Lung (tissue), 12 donors: Measurements from ENCODE around the gene LPGAT1. TPM values are rescaled to one million over a fixed set of nuclear protein-coding genes. Genes with fewer than 3 reads are reported as not detected.

Source experiments
- ATAC-seq: fragments of 200-7000 bp; cut with Tn5 transposase; one replicate; pipeline ENCODE4 v1.9.1; 2020; ENCODE audit warnings: moderate number of reproducible peaks; ENCODE audit not compliant: insufficient read depth, low FRiP score
- DNase-seq, 3 donors: peaks; one replicate each; pipeline ENCODE4 v3.0.0-alpha.2; 2013 to 2017
- H3K27ac ChIP-seq, 2 donors: one replicate each; pipeline ENCODE4 v1.5.1; 2013; ENCODE audit warnings: mild to moderate bottlenecking in 2 of 2, moderate library complexity in 2 of 2, control low read depth in 1 of 2, inconsistent platforms in 1 of 2, low read depth in 1 of 2, low read length in 1 of 2
- H3K27me3 ChIP-seq, 3 donors: one replicate each; pipeline ENCODE4 v1.5.1; 2013; ENCODE audit warnings: low read length in 2 of 3; ENCODE audit not compliant: control insufficient read depth in 3 of 3, insufficient read depth in 3 of 3
- H3K36me3 ChIP-seq, 4 donors: one replicate each; pipeline ENCODE4 v1.5.1; 2013; ENCODE audit warnings: low read length in 4 of 4, mild to moderate bottlenecking in 1 of 4, moderate library complexity in 1 of 4; ENCODE audit not compliant: control insufficient read depth in 4 of 4, insufficient read depth in 4 of 4
- H3K4me1 ChIP-seq, 5 donors: one replicate each; pipeline ENCODE4 v1.5.1; 2013; ENCODE audit warnings: low read length in 5 of 5, mild to moderate bottlenecking in 2 of 5, moderate library complexity in 1 of 5; ENCODE audit not compliant: control insufficient read depth in 5 of 5, insufficient read depth in 5 of 5
- H3K4me3 ChIP-seq: one replicate; pipeline ENCODE4 v1.5.1; 2013; ENCODE audit warnings: mild to moderate bottlenecking, control low read depth, moderate library complexity
- H3K9ac ChIP-seq, 2 donors: one replicate each; pipeline ENCODE4 v1.5.1; 2013; ENCODE audit warnings: low read length in 2 of 2, control low read depth in 1 of 2; ENCODE audit not compliant: insufficient read depth in 1 of 2
- H3K9me3 ChIP-seq, 4 donors: one replicate each; pipeline ENCODE4 v1.5.1; 2013; ENCODE audit warnings: low read length in 3 of 4, mild to moderate bottlenecking in 1 of 4, moderate library complexity in 1 of 4; ENCODE audit not compliant: control insufficient read depth in 4 of 4, insufficient read depth in 3 of 4
- WGBS, 2 donors: extraction: QIAGEN DNeasy Blood & Tissue Kit; methylation state at CpG; one replicate each; pipeline ENCODE4 v1.1.7; 2013; 5-methylcytosine and 5-hydroxymethylcytosine counted together
- polyA plus RNA-seq, 2 donors: library from polyadenylated mRNA; stranded (reverse); fragments of 200-250 nt; gene quantifications; one replicate each; pipeline ENCODE4 v1.2.1, GENCODE V29; 2013
- total RNA-seq, 2 donors: library from RNA; depleted of rRNA in 1 of 2; stranded (reverse); fragments of >200 nt in 1 of 2; gene quantifications; one replicate each; pipeline ENCODE4 v1.2.1, GENCODE V29; 2014 to 2021
- TF ChIP-seq, protein P1 (sequence below): IDR thresholded peaks from 2 replicates; pipeline ENCODE4 v1.5.1; 2012; ENCODE audit warnings: mild to moderate bottlenecking; ENCODE audit errors: control extremely low read depth, extremely low read depth
- donor health status: control.
- donor health status: control.
- donor health status: Bipolar disorder and iron deficiency.
- donor health status: healthy.
- donor health status: DM: yes; HTN: yes; CAD: no.

Gene LPGAT1
- total and polyA plus RNA-seq, 4 donors: 4.9 to 41.9 (median 25.5) TPM

DNA sequence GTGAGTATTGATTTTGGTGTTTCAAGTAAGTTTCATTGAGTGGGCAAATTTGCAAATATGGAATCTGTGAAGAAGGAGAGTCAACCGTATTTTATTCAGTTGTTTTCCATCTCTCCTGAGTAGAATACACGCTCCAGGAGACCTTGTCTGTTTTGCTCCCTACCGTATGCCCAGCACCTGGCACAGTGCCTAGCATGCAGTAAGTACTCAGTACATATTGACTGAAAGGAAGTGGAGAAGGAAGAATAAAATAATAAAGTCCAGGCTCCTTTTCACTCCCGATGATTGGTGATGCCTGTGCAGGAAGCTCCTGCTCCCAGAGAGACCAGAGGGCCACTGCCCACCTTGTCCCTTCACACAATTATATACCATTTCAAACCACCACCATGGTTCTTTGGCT, 95.8 kb downstream of the LPGAT1 start:
- 40 to 62% methylated on average over 4 of the region's 4 CpGs for WGBS, 2 donors

DNA sequence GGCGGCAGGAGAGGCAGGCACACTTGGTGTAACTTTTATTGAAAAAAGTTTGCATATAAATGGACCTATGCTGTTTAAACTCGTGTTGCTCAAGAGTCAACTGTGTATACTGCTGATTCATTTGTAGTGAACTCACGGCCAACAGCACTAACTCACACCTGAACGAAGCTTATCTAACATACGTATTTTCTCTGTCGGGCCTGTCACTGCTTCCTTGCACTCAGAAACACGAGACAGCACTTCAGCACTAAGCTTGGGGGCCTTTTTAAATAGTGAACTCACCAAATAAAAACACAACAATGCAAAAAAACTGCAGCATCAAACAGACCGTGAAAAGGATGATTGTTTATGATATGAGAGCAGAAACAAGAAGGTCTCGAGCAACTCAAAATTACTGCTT, 96.2 kb downstream of the LPGAT1 start:
- ATAC-seq (no peak), DNase-seq (no peak)
- H3K4me3 ChIP-seq: no peak overlapping the region
- no peaks in the 10 kb centered on the region for H3K27me3 ChIP-seq
- H3K36me3 ChIP-seq: no peaks in the 10 kb centered on the region
- TF ChIP-seq, protein P1, sequence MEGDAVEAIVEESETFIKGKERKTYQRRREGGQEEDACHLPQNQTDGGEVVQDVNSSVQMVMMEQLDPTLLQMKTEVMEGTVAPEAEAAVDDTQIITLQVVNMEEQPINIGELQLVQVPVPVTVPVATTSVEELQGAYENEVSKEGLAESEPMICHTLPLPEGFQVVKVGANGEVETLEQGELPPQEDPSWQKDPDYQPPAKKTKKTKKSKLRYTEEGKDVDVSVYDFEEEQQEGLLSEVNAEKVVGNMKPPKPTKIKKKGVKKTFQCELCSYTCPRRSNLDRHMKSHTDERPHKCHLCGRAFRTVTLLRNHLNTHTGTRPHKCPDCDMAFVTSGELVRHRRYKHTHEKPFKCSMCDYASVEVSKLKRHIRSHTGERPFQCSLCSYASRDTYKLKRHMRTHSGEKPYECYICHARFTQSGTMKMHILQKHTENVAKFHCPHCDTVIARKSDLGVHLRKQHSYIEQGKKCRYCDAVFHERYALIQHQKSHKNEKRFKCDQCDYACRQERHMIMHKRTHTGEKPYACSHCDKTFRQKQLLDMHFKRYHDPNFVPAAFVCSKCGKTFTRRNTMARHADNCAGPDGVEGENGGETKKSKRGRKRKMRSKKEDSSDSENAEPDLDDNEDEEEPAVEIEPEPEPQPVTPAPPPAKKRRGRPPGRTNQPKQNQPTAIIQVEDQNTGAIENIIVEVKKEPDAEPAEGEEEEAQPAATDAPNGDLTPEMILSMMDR: no peak
- no peak overlapping the region for H3K9ac ChIP-seq
- H3K4me1 ChIP-seq: peaks cover 0 to 2% (median 0%) of the 10 kb centered on the region in 5 donors
- no peaks in the 10 kb centered on the region for H3K9me3 ChIP-seq
- 59 to 76% methylated on average over 9 of the region's 9 CpGs for WGBS, 2 donors
- no peak overlapping the region for H3K27ac ChIP-seq

More for the DNA sequence above, 95.8 kb downstream of the LPGAT1 start:
- Histone ChIP-seq H3K4me1 (peaks cover 0 to 2% (median 0%) of the 10 kb centered on the region in 5 donors), H3K4me3 (no peak overlapping the region), H3K27me3 (no peaks in the 10 kb centered on the region), H3K9ac (no peak overlapping the region), H3K27ac (no peak overlapping the region), H3K36me3 (no peaks in the 10 kb centered on the region), H3K9me3 (no peaks in the 10 kb centered on the region)
- TF ChIP-seq, protein P1: no peak
- ATAC-seq (no peak), DNase-seq (peak in 2 of 3 donors; percentile 42 to 64)

DNA sequence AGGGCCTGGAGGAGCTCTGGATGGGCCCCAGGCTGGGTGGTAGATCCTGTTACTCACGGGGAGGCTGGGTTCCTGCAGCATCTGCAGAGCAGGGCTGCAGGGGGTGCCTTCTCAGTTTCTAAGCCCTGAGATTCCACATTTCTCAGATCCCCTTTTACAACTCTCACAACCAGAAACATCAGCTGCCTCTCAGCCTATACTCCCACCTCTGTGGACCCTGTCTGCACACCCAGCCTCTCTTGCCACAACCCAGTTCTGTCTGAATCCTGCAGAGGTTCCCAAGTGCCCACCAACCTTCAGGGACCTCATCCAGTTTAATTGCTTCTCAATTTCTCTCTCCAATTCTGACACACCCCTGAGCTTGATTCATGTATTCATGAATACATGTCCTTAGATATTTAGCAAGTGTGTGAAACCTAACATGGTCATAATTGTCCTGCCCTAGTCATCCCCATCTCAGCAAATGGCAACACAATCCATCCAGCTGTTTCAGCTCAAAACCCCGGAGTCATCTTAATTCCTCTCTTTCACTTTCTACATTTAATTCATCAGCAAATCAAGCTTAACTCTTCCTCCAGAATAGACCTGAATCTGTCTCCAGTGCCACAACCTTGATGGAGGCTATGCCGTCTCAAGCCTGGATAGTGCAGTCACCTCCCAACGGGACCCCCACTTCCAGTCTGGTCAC, 98.1 kb downstream of the LPGAT1 start:
- DNase-seq: no peak
- 76 to 81% methylated on average over 4 of the region's 4 CpGs for WGBS, 2 donors
- no peaks in the 10 kb centered on the region for H3K9me3 ChIP-seq
- H3K4me3 ChIP-seq: no peak overlapping the region
- H3K36me3 ChIP-seq: no peaks in the 10 kb centered on the region
- H3K27me3 ChIP-seq: no peaks in the 10 kb centered on the region
- no peak overlapping the region for H3K9ac ChIP-seq
- peaks cover 0 to 2% (median 0%) of the 10 kb centered on the region in 5 donors for H3K4me1 ChIP-seq
- no peak overlapping the region for H3K27ac ChIP-seq
- no peak for ATAC-seq
- TF ChIP-seq, protein P1: no peak
